Stimulated activated naive CD8-positive, alpha-beta T cell treated with anti-CD3 and anti-CD28 coated beads, Interleukin-15, Interleukin-2, amounts not matched to agents 100 ng/mL and 50 ng/mL, for 24 hours (primary cell): ENCODE measurements around the gene TRAF2.

ENCODE experiments used
- H3K27ac Mint-ChIP-seq: one replicate; pipeline ENCODE4 v1.8.0; 2021; ENCODE audit warnings: mild to moderate bottlenecking, mixed read lengths
- H3K27me3 Mint-ChIP-seq: one replicate; pipeline ENCODE4 v1.8.0; 2021; ENCODE audit warnings: mixed read lengths
- H3K36me3 Mint-ChIP-seq: one replicate; pipeline ENCODE4 v1.8.0; 2021; ENCODE audit warnings: low read depth, mixed read lengths
- H3K4me1 Mint-ChIP-seq: one replicate; pipeline ENCODE4 v1.8.0; 2021; ENCODE audit warnings: low read depth, mixed read lengths
- H3K4me3 Mint-ChIP-seq: one replicate; pipeline ENCODE4 v1.8.0; 2021; ENCODE audit warnings: mild to moderate bottlenecking, mixed read lengths
- H3K9me3 Mint-ChIP-seq: one replicate; pipeline ENCODE4 v1.8.0; 2021; ENCODE audit warnings: mixed read lengths

TRAF2 gene

DNA sequence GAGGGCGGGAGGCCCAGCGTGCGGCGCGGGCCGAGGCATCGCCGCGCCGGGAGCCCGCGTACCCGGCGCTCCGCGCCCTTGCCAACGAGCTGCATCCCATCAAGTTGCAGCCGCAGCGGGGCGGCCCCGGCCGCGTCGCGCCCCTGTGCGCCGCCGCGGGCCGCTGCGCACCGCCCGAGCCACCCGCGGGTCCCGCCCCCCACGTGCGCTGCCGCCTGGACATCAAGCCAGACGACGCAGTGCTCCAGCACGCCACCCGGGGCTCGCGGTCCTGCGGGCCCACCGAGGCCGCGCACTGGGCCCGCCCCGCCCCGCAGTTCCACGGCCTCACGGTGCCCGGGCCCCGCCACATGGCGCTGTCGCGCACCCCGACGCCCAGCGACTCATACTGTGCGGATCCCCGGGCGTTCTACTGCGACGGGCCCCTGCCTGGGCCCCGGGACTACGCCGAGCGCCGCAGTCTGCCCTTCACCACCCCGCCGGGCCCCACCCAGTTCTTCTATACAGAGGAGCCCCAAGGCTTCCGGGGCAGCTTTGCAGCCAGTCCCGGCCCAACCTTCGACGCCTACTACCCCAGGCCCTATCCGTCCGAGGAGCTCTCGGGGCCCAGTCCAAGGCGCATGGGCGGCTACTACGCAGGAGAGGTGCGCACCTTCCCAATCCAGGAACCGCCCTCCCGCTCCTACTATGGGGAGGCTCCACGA is 41.4 kb upstream of the TRAF2 start:
- H3K27me3 Mint-ChIP-seq = peaks cover 8% of the 10 kb centered on the region
- H3K9me3 Mint-ChIP-seq = no peaks in the 10 kb centered on the region
- H3K36me3 Mint-ChIP-seq = peaks cover 3% of the 10 kb centered on the region
- no peak overlapping the region for H3K4me3 Mint-ChIP-seq
- peaks cover 17% of the 10 kb centered on the region for H3K4me1 Mint-ChIP-seq
- no peak overlapping the region for H3K27ac Mint-ChIP-seq

GRCh38 chr9:136845465-136846260 is 40.7 kb upstream of the TRAF2 start:
- Mint-ChIP-seq H3K4me1 (peaks cover 19% of the 10 kb centered on the region), H3K36me3 (no peaks in the 10 kb centered on the region), H3K4me3 (no peak overlapping the region), H3K27me3 (peaks cover 8% of the 10 kb centered on the region), H3K9me3 (no peaks in the 10 kb centered on the region), H3K27ac (no peak overlapping the region)

DNA sequence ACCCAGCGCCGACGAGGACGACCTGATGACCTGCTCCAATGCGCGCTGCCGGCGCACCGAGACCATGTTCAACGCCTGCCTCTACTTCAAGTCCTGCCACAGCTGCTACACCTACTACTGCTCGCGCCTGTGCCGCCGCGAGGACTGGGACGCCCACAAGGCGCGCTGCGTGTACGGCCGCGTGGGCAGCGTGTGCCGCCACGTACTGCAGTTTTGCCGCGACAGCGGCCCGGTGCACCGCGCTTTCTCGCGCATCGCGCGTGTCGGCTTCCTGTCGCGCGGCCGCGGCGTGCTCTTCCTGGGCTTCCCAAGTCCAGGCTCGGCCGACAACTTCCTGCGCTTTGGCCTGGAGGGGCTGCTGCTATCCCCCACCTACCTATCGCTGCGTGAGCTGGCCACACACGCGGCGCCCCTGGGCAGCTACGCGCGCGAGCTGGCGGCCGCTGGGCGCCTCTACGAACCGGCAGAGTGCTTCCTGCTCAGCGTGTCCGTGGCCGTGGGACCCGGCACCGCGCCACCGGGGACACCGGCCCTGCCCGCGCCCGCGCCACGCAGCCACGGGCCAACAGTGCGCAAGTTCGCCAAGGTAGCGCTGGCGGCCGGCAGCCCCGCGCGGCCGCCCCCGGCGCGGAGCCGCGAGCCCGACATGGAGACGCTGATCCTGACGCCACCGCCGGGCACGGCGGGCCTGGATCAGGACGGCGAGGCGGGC is 39.8 kb upstream of the TRAF2 start:
- Mint-ChIP-seq H3K4me1 (peaks cover 19% of the 10 kb centered on the region), H3K27ac (no peak overlapping the region), H3K36me3 (no peaks in the 10 kb centered on the region), H3K27me3 (peaks cover 8% of the 10 kb centered on the region), H3K4me3 (peak overlapping the region; percentile 10), H3K9me3 (no peaks in the 10 kb centered on the region)

DNA sequence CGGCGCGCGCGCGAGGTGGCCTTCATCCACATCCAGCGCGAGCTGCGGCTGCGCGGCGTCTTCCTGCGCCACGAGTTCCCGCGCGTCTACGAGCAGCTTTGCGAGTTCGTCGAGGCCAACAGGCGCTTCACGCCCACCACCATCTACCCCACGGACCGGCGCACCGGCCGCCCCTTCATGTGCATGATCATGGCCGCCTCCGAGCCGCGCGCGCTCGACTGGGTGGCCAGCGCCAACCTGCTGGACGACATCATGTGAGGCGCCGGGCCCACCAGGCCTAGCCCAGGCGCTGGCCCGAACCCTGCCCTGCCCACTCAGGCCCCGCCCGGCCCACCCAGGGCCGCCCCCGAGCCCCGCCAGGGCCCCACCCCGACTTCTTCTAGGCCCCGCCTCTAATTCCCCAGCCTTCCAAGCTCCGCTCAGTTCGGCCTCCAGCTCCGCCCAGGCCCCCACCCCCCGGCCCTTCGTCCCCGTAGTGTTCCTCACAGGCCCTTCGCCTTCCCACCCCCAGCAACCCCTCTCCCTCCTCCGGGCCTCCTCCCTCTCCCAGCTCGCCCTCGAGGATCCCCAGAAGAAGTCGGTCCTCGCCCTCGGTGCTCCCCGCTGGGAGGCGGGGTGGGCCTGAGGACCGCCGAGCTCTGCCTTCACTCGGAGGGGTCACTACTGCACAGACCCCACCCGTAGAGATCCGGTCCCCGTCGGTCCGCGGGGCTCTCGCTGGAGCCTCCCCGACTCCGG is 39.1 kb upstream of the TRAF2 start:
- no peaks in the 10 kb centered on the region for H3K9me3 Mint-ChIP-seq
- peak overlapping the region; percentile 72 for H3K27ac Mint-ChIP-seq
- no peaks in the 10 kb centered on the region for H3K36me3 Mint-ChIP-seq
- H3K4me3 Mint-ChIP-seq = peak overlapping the region; percentile 88
- H3K4me1 Mint-ChIP-seq = peaks cover 19% of the 10 kb centered on the region
- H3K27me3 Mint-ChIP-seq = peaks cover 8% of the 10 kb centered on the region

- H3K9me3 Mint-ChIP-seq = no peaks in the 10 kb centered on the region
- peak overlapping the region; percentile 72 for H3K27ac Mint-ChIP-seq
- peak overlapping the region; percentile 88 for H3K4me3 Mint-ChIP-seq
- no peaks in the 10 kb centered on the region for H3K36me3 Mint-ChIP-seq
- H3K27me3 Mint-ChIP-seq = peaks cover 8% of the 10 kb centered on the region
- peaks cover 19% of the 10 kb centered on the region for H3K4me1 Mint-ChIP-seq
Observed at GRCh38 chr9:136847826-136848392, 38.4 kb upstream of the TRAF2 start.

- H3K4me3 Mint-ChIP-seq = peak overlapping the region; percentile 88
- peaks cover 8% of the 10 kb centered on the region for H3K27me3 Mint-ChIP-seq
- H3K4me1 Mint-ChIP-seq = peaks cover 16% of the 10 kb centered on the region
- no peaks in the 10 kb centered on the region for H3K36me3 Mint-ChIP-seq
- H3K27ac Mint-ChIP-seq = peak overlapping the region; percentile 61
- H3K9me3 Mint-ChIP-seq = no peaks in the 10 kb centered on the region
Observed at GRCh38 chr9:136848393-136849037, 37.8 kb upstream of the TRAF2 start.

GRCh38 chr9:136849038-136849959 is 37.0 kb upstream of the TRAF2 start, which contains the start of gene PHPT1:
TSS of gene PHPT1 (plus strand) at chr9:136849409. CDS start at chr9:136849431, 22 bp downstream.
- no peaks in the 10 kb centered on the region for H3K9me3 Mint-ChIP-seq

DNA sequence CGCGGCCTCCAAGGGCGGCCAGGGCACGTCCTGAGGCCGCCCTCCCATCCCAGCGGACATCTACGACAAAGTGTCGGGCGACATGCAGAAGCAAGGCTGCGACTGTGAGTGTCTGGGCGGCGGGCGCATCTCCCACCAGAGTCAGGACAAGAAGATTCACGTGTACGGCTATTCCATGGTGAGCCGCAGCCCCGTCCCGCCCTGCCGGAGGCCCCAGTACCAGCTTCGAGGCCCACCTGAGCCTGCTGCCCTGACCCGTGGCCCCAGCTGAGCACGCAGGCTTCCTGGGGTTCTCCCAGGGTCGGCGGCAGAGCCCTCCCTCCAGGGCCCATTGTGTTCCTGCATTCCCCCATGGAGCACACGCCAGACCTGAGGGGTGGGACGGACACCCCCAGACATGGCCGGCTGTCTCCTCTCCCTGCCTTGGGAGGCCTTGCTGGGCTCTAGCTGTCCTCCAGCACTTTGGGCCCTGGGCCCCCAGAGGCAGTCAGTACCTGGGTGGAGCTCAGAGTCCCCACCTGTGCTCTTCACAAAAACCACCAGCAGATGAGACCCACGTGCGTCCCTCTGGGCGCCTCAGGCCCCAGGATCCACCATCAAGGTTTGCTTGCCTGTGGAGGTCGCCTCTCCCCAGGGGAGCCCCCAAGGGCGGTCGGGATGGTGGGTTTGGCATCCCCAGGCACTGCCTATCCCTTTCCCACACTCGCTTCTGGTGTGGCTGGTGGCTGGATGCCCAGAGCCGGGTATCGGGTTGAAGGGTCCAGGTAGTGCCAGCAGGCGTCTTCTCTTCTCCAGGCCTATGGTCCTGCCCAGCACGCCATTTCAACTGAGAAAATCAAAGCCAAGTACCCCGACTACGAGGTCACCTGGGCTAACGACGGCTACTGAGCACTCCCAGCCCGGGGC is 36.1 kb upstream of the TRAF2 start:
- Mint-ChIP-seq H3K27me3 (peaks cover 8% of the 10 kb centered on the region), H3K9me3 (no peaks in the 10 kb centered on the region), H3K36me3 (no peaks in the 10 kb centered on the region), H3K27ac (no peak overlapping the region), H3K4me3 (peak overlapping the region; percentile 88), H3K4me1 (peaks cover 12% of the 10 kb centered on the region)

More at GRCh38 chr9:136849038-136849959, 37.0 kb upstream of the TRAF2 start, which contains the start of gene PHPT1:
- peak within 1 kb of the TSS; percentile 84 for H3K27ac Mint-ChIP-seq
- peaks cover 12% of the 10 kb centered on the region for H3K4me1 Mint-ChIP-seq
- peak within 1 kb of the TSS; percentile 88 for H3K4me3 Mint-ChIP-seq
- peaks cover 8% of the 10 kb centered on the region for H3K27me3 Mint-ChIP-seq
- H3K36me3 Mint-ChIP-seq = no peaks in the 10 kb centered on the region

GRCh38 chr9:136850866-136851775 is 35.2 kb upstream of the TRAF2 start:
- Mint-ChIP-seq H3K27me3 (peaks cover 7% of the 10 kb centered on the region), H3K9me3 (no peaks in the 10 kb centered on the region), H3K27ac (no peak overlapping the region), H3K4me3 (peak overlapping the region; percentile 5), H3K4me1 (peaks cover 12% of the 10 kb centered on the region), H3K36me3 (no peaks in the 10 kb centered on the region)

- H3K27ac Mint-ChIP-seq = no peak within 1 kb of the TSS
- H3K36me3 Mint-ChIP-seq = no peaks in the 10 kb centered on the region
- no peaks in the 10 kb centered on the region for H3K9me3 Mint-ChIP-seq
- H3K27me3 Mint-ChIP-seq = peaks cover 4% of the 10 kb centered on the region
- no peak within 1 kb of the TSS for H3K4me3 Mint-ChIP-seq
- peaks cover 12% of the 10 kb centered on the region for H3K4me1 Mint-ChIP-seq
Observed at GRCh38 chr9:136851941-136852663, 34.2 kb upstream of the TRAF2 start, which contains the start of gene MAMDC4. TSS of gene MAMDC4 (plus strand) at chr9:136852346. CDS start at chr9:136852417, 71 bp downstream.
